ENCODE results near the gene CDK13.
A peak's percentile ranks its signal among the peaks of the same experiment; 100 is the strongest.

CDK13 gene

DNA sequence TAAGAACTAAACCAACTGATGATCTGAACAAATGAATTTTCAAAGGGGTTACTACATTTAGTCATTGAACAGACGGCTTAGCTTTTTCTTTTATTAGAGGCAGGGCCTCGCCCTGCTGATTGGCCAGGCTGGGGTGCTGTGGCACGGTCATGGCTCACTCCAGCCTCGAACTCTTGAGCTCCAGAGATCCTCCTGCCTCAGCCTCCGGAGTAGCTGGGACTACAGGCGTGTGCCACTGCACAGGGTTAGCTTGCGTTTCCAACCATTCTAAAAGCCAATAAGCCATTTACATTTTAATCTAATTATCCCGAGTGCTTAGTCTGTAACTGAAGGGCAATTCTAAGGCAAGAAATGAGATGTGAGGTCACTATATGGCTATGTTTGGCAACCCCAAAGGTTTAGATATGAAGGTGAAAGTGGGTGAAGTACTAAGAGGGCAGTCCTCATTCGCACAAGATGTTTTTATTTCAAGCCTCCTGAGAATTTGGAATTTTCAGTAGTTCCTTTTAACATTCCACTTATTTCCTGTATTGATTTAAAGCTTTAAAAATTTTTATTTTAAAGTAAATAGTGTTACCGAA, 1.6 kb upstream of the CDK13 start:
- FAIRE-seq (no peak), DNase-seq (ENCODE audit: insufficient read length, low spot score) (no peak)

GRCh38 chr7:39948956-39949928, 814 bp upstream of the CDK13 start:
- peak; percentile 99 for FAIRE-seq
- TF ChIP-seq TAF1 (IDR thresholded peaks at IDR 0.05; ENCODE audit: low read depth, low read length): peak; percentile 98
- no peak for TF ChIP-seq PAX5 (IDR thresholded peaks at IDR 0.05; ENCODE audit: insufficient read depth, low read length, severe bottlenecking)
- TF ChIP-seq POU2F2 (IDR thresholded peaks at IDR 0.05; ENCODE audit: low read depth, low read length): peak; percentile 88
- peak; percentile 98 for TF ChIP-seq POLR2A (IDR thresholded peaks at IDR 0.05; ENCODE audit: low read depth, low read length)
- peak; percentile 99 for TF ChIP-seq POLR2AphosphoS5 (IDR thresholded peaks at IDR 0.05; ENCODE audit: low read depth, low read length)
- DNase-seq (ENCODE audit: insufficient read length, low spot score): peak; percentile 75

More for the DNA sequence above, 1.6 kb upstream of the CDK13 start:
- TF ChIP-seq POLR2A (IDR thresholded peaks at IDR 0.05; ENCODE audit: low read depth, low read length) (no peak), PAX5 (IDR thresholded peaks at IDR 0.05; ENCODE audit: insufficient read depth, low read length, severe bottlenecking) (no peak), POU2F2 (IDR thresholded peaks at IDR 0.05; ENCODE audit: low read depth, low read length) (no peak), SPI1 (IDR thresholded peaks at IDR 0.05; ENCODE audit: low read depth, low read length) (no peak), TAF1 (IDR thresholded peaks at IDR 0.05; ENCODE audit: low read depth, low read length) (no peak), POLR2AphosphoS5 (IDR thresholded peaks at IDR 0.05; ENCODE audit: low read depth, low read length) (no peak)

DNA sequence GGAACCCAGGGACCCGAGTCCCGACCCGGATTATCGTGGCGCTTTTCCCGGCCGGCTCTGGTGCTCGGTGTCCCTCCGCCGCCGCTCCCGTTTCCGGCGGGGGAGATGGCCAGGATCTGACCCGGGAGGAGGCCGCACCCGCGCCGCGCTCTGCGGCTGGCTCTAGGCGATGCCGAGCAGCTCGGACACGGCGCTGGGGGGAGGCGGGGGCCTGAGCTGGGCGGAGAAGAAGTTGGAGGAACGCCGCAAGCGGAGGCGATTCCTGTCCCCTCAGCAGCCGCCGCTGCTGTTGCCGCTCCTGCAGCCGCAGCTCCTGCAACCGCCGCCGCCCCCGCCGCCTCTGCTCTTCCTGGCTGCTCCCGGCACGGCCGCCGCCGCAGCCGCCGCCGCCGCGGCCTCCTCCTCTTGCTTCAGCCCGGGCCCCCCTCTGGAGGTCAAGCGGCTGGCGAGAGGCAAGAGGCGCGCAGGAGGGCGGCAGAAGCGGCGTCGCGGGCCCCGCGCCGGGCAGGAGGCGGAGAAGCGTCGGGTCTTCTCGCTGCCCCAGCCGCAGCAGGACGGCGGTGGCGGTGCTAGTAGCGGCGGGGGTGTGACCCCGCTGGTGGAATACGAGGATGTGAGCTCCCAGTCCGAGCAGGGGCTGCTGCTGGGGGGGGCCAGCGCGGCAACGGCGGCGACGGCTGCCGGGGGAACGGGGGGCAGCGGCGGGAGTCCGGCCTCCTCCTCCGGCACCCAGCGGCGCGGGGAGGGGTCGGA, 593 bp downstream of the CDK13 start:
- no peak for TF ChIP-seq POU2F2 (IDR thresholded peaks at IDR 0.05; ENCODE audit: low read depth, low read length)
- TF ChIP-seq POLR2AphosphoS5 (IDR thresholded peaks at IDR 0.05; ENCODE audit: low read depth, low read length): no peak
- TF ChIP-seq TAF1 (IDR thresholded peaks at IDR 0.05; ENCODE audit: low read depth, low read length): 0 out of 2 replicates have a peak, but pooled peaks have one; percentile 12
- no peak for TF ChIP-seq SPI1 (IDR thresholded peaks at IDR 0.05; ENCODE audit: low read depth, low read length)
- no peak for FAIRE-seq
- peak; percentile 25 for DNase-seq (ENCODE audit: insufficient read length, low spot score)

DNA sequence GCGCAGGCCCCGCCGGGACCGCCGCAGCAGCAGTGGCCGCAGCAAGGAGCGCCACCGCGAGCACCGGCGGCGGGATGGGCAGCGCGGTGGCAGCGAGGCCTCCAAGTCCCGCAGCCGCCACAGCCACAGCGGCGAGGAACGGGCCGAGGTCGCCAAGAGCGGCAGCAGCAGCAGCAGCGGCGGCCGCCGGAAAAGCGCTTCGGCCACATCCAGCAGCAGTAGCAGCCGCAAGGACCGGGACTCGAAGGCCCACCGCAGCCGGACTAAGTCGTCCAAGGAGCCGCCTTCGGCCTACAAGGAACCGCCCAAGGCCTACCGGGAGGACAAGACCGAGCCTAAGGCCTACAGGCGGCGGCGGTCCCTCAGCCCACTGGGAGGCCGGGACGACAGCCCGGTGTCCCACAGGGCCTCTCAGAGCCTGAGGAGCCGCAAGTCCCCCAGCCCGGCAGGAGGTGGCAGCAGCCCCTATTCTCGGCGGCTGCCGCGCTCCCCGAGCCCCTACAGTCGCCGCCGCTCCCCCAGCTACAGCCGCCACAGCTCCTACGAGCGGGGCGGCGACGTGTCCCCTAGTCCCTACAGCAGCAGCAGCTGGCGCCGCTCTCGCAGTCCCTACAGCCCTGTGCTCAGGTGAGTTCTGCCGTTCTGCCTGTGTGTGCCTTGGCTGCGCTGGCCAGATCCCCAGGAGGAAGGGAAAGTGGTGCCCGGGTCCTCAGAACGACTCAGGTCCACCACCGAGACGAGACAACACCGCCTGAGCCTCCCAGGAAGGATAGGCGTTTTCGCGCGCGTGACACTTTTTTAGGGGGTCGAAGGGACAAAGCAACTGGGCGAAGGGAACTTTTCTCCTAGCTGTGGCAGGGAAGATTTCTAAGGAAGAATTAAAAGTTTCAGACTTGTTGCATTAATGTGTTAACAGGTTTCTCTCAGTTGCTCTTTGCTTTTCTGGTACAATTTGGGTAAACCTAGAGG, 1.5 kb downstream of the CDK13 start:
- FAIRE-seq (peak; percentile 68), DNase-seq (ENCODE audit: insufficient read length, low spot score) (peak; percentile 43)
- no peak for TF ChIP-seq POU2F2 (IDR thresholded peaks at IDR 0.05; ENCODE audit: low read depth, low read length)
- no peak for TF ChIP-seq SPI1 (IDR thresholded peaks at IDR 0.05; ENCODE audit: low read depth, low read length)
- TF ChIP-seq POLR2A (IDR thresholded peaks at IDR 0.05; ENCODE audit: low read depth, low read length): no peak
- no peak for TF ChIP-seq TAF1 (IDR thresholded peaks at IDR 0.05; ENCODE audit: low read depth, low read length)
- TF ChIP-seq POLR2AphosphoS5 (IDR thresholded peaks at IDR 0.05; ENCODE audit: low read depth, low read length): no peak
- no peak for TF ChIP-seq PAX5 (IDR thresholded peaks at IDR 0.05; ENCODE audit: insufficient read depth, low read length, severe bottlenecking)

DNA sequence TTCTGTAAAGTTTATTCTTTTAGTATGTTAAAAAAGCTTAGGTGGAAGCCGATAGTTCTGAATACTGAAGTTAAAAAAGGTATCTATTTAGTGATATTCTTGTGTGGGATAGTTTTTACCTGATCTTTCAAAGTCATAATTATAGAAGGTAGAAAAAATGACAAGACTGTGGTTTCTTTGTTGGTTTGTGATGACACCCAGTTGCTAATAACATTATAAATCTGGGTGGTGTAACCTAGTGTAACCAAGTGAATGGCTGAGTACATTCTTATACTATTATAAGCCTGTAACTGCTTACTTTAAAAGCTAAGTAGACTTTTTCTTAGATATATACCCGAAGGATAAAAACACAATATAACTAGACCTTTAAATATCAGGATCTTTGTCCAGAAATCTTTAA, 2.3 kb downstream of the CDK13 start:
- DNase-seq (ENCODE audit: insufficient read length, low spot score): no peak
- TF ChIP-seq POLR2AphosphoS5 (IDR thresholded peaks at IDR 0.05; ENCODE audit: low read depth, low read length) (no peak), SPI1 (IDR thresholded peaks at IDR 0.05; ENCODE audit: low read depth, low read length) (no peak), POLR2A (IDR thresholded peaks at IDR 0.05; ENCODE audit: low read depth, low read length) (no peak), TAF1 (IDR thresholded peaks at IDR 0.05; ENCODE audit: low read depth, low read length) (no peak)
- FAIRE-seq: no peak

DNA sequence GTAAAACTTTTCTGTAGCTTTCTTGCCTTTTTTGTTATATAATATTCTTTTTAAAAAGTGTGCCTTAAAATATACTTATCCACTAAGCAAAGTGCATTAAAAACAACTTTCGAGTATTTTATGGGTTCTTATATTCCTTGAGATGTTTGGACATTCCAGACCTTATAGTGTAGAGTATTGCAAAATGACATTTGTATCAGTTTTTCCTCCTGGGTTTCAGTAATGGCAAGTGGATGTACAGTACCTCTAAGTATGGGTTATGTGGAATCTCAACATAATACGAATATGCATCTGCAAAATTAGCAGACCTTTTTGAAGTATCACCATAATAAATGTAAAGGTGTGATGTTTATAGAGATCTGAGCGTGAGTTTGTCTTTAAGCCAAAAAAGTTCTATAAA, 2.7 kb downstream of the CDK13 start:
- TF ChIP-seq TAF1 (IDR thresholded peaks at IDR 0.05; ENCODE audit: low read depth, low read length): no peak
- DNase-seq (ENCODE audit: insufficient read length, low spot score): no peak
- FAIRE-seq: no peak

GRCh38 chr7:39954694-39955093, 4.6 kb downstream of the CDK13 start:
- DNase-seq (ENCODE audit: insufficient read length, low spot score) (no peak), FAIRE-seq (no peak)
- TF ChIP-seq SPI1 (IDR thresholded peaks at IDR 0.05; ENCODE audit: low read depth, low read length): no peak

- TF ChIP-seq POLR2A (IDR thresholded peaks at IDR 0.05; ENCODE audit: low read depth, low read length): no peak
- TF ChIP-seq POLR2AphosphoS5 (IDR thresholded peaks at IDR 0.05; ENCODE audit: low read depth, low read length): no peak
- TF ChIP-seq TAF1 (IDR thresholded peaks at IDR 0.05; ENCODE audit: low read depth, low read length): no peak
- TF ChIP-seq POU2F2 (IDR thresholded peaks at IDR 0.05; ENCODE audit: low read depth, low read length): no peak
- peak; percentile 90 for TF ChIP-seq SPI1 (IDR thresholded peaks at IDR 0.05; ENCODE audit: low read depth, low read length)
- DNase-seq (ENCODE audit: insufficient read length, low spot score) (no peak), FAIRE-seq (no peak)
These were observed 8.0 kb downstream of the CDK13 start for GRCh38 chr7:39958038-39958437.

Measured in GM12891 (cell line).